A673 (cell line): ENCODE data around the gene HS6ST2. TPM values are rescaled to one million over a fixed set of nuclear protein-coding genes. Genes with fewer than 3 reads are reported as not detected.

Source experiments
- BruUV-seq: library from RNA; stranded (reverse); fragments of 400-500 nt; replicated peaks from 2 replicates; lab custom pipeline; 2021; lab: Mats Ljungman, UMichigan
- CTCF ChIA-PET: fragments of 300-600 bp; sonication (Branson Sonifier 250); formaldehyde crosslinking; loops from one replicate; lab custom pipeline; 2022; ENCODE audit warnings: antibody characterized with exemption; lab: Charles Lee
- POLR2A ChIA-PET: fragments of 300-600 bp; sonication (Branson Sonifier 250); formaldehyde crosslinking; loops from one replicate; lab custom pipeline; 2022; ENCODE audit warnings: antibody characterized with exemption; ENCODE audit not compliant: low non-redundant PET; lab: Charles Lee
- DNase-seq: peaks from one replicate; pipeline ENCODE4 v3.0.0-alpha.2; 2015; ENCODE audit warnings: low spot score
- H3K27ac ChIP-seq: fragments of 200-600 bp; sonication (generic); 2 replicates; pipeline ENCODE4 v1.5.1; 2016; ENCODE audit warnings: mixed run types, low read depth, mild to moderate bottlenecking, mixed read lengths, antibody characterized with exemption, low read length; ENCODE audit not compliant: poor library complexity, severe bottlenecking
- H3K27me3 ChIP-seq: fragments of 200-600 bp; sonication (generic); replicated peaks from 2 replicates; pipeline ENCODE4 v1.6.1; 2017; ENCODE audit warnings: mixed run types, low read depth, mild to moderate bottlenecking, mixed read lengths, antibody characterized with exemption, low read length; ENCODE audit not compliant: insufficient read depth, poor library complexity
- H3K36me3 ChIP-seq: fragments of 200-600 bp; sonication (generic); 2 replicates; pipeline ENCODE4 v1.6.1; 2016; ENCODE audit warnings: mixed run types, mild to moderate bottlenecking, mixed read lengths, antibody characterized with exemption, low read length; ENCODE audit not compliant: insufficient read depth, poor library complexity, severe bottlenecking
- H3K4me1 ChIP-seq: fragments of 200-600 bp; sonication (generic); 2 replicates; pipeline ENCODE4 v1.6.1; 2017; ENCODE audit warnings: mixed run types, mild to moderate bottlenecking, mixed read lengths, antibody characterized with exemption, low read length; ENCODE audit not compliant: insufficient read depth, poor library complexity, severe bottlenecking
- H3K4me3 ChIP-seq: fragments of 200-600 bp; sonication (generic); 2 replicates; pipeline ENCODE4 v1.5.1; 2016; ENCODE audit warnings: low read depth, mixed run types, mild to moderate bottlenecking, mixed read lengths, low read length; ENCODE audit not compliant: poor library complexity, severe bottlenecking
- H3K9me3 ChIP-seq: fragments of 200-600 bp; sonication (generic); 2 replicates; pipeline ENCODE4 v1.6.1; 2016; ENCODE audit warnings: mixed run types, low read depth, mild to moderate bottlenecking, mixed read lengths, antibody characterized with exemption, low read length; ENCODE audit not compliant: poor library complexity, severe bottlenecking
- CTCF ChIP-seq: fragments of 300-800, 200-600 bp; sonication (generic); conservative IDR thresholded peaks from 2 replicates; pipeline ENCODE4 v1.5.1; 2017; ENCODE audit warnings: low read depth, mild to moderate bottlenecking, antibody characterized with exemption, low read length, moderate library complexity, mixed read lengths
- EZH2 ChIP-seq: fragments of 200-600 bp; sonication (generic); IDR thresholded peaks from 2 replicates; pipeline ENCODE4 v1.6.1; 2017; ENCODE audit warnings: borderline replicate concordance, low read depth, mild to moderate bottlenecking, mixed read lengths, antibody characterized with exemption, low read length; ENCODE audit not compliant: poor library complexity, severe bottlenecking
- intact Hi-C: fragments of 100-400 bp; cut with micrococcal nuclease; formaldehyde crosslinking; loops from one replicate; pipeline ENCODE4 v1.10.0; 2022; ENCODE audit not compliant: unreplicated experiment
- total RNA-seq: library from RNA; stranded (reverse); gene quantifications from 2 replicates; pipeline ENCODE4 v1.2.3, GENCODE V29; 2021

HS6ST2 gene
- total RNA-seq, 1 experiment from 2014 or later = 6.9 TPM

GRCh38 chrX:132775263-132775823 is 183.1 kb downstream of the HS6ST2 start:
- Histone ChIP-seq H3K36me3 (no peaks in the 10 kb centered on the region), H3K27me3 (no peaks in the 10 kb centered on the region), H3K27ac (no peak overlapping the region), H3K4me3 (no peak overlapping the region), H3K9me3 (no peaks in the 10 kb centered on the region), H3K4me1 (no peaks in the 10 kb centered on the region)
- DNase-seq = no peak
- ChIA-PET CTCF (no interaction called here), POLR2A (no interaction called here)
- BruUV-seq = no TSS peak
- intact Hi-C loops = no loop called here
- TF ChIP-seq CTCF = no peak

- no peak overlapping the region for H3K27ac ChIP-seq
- no peaks in the 10 kb centered on the region for H3K36me3 ChIP-seq
- ChIA-PET CTCF (no interaction called here), POLR2A (no interaction called here)
- H3K4me3 ChIP-seq = no peak overlapping the region
- intact Hi-C loops = no loop called here
- TF ChIP-seq EZH2 (no peak), CTCF (no peak)
- H3K4me1 ChIP-seq = no peaks in the 10 kb centered on the region
- no peak for DNase-seq
- H3K9me3 ChIP-seq = no peaks in the 10 kb centered on the region
- H3K27me3 ChIP-seq = no peaks in the 10 kb centered on the region
- no TSS peak for BruUV-seq
Observed at GRCh38 chrX:132774010-132774714, 184.3 kb downstream of the HS6ST2 start.

GRCh38 chrX:132769609-132770008 is 188.8 kb downstream of the HS6ST2 start:
- intact Hi-C loops = no loop called here

More at GRCh38 chrX:132769609-132770008, 188.8 kb downstream of the HS6ST2 start:
- ChIA-PET POLR2A (no interaction called here), CTCF (no interaction called here)
- Histone ChIP-seq H3K4me1 (no peaks in the 10 kb centered on the region), H3K27ac (no peak overlapping the region), H3K4me3 (no peak overlapping the region), H3K9me3 (no peaks in the 10 kb centered on the region), H3K36me3 (no peaks in the 10 kb centered on the region), H3K27me3 (no peaks in the 10 kb centered on the region)
- TF ChIP-seq CTCF (no peak), EZH2 (no peak)
- no peak for DNase-seq
- no TSS peak for BruUV-seq
